HG03575 (cell line): ENCODE data around the gene ADPRM.

Experiments
- ATAC-seq: cut with Tn5 transposase; IDR thresholded peaks from one replicate; pipeline ENCODE4 v1.9.1; 2021; ENCODE audit not compliant: unreplicated experiment, insufficient number of reproducible peaks, low FRiP score; ENCODE audit errors: extremely low read depth

Gene ADPRM

DNA sequence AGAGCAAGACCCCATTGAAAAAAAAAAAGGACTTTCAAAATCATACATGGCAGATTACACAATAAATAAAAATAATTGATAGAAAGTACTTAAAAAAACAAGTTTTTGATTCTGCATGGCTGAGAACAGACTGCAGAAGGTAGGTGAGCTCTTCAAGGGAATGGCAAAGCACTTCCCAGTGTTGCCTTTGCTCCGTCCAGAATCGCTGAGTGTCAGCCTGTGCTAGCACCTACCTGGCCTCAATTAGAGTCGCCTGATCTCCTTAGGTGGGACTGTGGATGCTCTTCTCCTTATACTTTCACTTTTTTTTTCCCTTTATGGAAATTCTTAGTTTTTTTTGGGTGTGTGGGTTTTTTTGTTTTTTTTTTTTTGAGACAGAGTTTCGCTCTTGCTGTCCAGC, 38.4 kb downstream of the ADPRM start:
- no peak for ATAC-seq

DNA sequence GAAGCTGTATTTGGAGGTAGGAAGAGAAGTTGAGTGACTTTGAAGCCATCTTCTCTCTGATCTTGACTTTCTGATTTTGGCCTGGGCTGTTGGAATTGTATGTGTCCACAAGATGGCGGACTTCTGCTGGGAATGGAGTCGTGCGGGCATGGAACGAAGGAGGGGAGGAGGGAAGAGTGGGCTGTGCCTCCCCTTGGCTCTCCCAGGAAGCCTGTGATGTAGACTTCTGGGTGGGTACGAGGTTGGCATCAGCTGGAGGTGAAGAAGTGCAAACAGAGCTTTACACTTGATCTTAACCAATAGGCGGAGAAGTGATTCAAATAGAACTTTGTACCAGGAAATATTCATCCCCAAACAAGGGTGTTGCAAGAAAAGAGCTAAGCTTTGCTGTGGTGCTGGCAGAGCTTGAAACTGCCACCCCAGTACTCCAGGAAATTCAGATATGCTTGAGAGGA, 39.8 kb downstream of the ADPRM start:
- no peak for ATAC-seq

DNA sequence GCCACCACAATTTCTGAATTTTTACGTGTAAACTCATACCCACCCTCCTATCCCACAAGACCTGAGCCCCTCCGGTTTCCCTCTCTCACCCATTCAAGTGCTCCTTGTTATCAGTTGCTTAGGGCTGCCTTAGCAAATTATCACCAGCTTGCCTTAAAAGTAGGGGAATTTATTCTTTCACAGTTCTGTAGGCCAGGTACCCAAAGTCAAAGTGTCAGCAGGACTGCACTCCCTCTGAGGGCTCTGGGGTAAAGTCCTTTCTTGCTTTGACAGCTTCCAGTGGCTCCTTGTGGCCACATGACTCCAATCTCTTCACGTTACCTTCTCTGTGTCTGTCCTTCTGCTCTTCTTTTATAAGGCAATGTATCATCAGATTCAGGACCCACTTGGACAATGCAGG, 40.3 kb downstream of the ADPRM start:
- no peak for ATAC-seq

DNA sequence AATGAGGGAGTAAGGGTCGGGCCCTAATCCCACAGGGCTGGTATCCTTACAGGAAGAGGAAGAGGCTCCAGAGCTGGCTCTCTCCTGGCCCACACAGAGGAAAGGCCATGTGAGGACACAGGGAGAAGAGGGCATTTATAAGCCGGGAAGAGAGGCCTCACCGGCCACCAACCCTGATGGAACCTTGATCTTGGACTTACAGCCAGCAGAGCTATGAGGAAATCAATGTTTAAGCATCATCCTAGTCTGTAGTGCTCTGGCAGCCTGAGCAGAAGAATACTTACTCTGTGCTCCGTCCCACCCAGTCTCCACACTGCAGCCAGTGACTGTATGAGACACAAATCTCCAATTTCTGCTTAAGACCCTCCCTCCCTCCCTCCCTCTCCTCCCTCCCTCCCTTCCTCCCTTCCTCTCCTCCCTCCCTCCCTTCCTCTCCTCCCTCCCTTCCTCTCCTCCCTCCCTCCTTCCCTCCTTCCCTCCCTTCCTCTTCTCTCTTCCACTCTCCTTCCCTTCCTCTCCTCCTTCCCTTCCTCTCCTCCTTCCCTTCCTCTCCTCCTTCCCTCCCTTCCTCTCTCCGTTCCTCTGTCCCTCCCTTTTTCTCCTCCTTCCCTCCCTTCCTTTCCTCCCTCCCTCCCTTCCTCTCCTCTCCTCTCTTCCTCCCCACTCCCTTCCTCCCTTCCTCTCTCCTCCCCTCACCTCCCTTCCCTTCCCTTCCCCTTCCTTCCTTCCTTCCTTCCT, 41.3 kb downstream of the ADPRM start:
- ATAC-seq = no peak

DNA sequence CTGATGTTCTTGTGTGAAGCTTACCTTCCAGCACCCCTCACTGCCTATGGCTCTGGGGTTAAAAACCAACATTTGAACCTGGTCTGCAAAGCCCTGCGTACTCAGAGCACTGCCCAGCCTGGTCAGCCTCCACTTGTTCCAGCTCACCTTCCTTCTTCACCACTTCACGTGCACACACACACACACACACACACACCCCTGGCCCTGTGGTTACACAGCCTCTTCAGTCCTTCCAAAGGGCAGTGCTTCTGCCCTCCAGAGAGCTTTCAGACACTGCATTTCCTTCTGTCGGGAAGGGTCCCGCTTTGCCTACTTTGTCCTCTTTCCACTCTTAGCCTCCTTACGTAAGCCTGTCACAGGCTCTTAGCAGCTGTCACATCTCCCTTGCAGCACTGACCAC, 42.0 kb downstream of the ADPRM start:
- no peak for ATAC-seq

DNA sequence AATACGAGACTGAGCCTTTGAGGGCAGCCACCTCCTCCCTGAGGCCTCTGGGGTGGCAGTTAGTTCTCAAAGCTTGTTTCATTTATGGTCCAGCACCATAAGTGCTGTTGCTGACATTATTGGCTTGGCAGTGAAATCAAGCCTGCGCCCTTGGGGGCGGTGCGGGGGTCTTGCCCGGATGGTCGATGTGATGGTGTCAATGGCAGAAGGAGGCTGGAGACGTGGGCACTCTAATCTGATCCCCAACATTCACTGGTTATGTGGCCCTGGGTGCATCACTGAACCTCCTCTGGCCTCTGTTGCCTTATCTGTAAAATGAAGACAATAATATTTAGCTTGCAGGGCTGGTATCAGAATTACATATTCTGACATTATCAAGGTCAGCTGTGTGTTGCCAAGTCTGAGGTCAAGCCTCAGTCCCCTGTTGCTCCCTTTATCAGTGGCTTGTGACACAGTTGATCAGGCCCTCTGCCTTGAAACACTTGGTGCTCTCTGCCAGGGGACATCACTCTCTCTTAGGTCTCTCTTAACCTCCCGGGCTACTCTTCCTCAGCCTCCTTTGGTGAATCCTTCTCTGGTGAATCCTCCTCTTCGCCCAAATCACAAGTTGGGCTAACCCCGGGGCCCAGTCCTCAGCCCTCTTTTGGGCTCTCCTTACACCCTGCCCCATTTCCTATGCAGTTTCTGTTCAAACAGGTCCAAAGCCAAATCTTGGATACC, 44.2 kb downstream of the ADPRM start:
- ATAC-seq = no peak

DNA sequence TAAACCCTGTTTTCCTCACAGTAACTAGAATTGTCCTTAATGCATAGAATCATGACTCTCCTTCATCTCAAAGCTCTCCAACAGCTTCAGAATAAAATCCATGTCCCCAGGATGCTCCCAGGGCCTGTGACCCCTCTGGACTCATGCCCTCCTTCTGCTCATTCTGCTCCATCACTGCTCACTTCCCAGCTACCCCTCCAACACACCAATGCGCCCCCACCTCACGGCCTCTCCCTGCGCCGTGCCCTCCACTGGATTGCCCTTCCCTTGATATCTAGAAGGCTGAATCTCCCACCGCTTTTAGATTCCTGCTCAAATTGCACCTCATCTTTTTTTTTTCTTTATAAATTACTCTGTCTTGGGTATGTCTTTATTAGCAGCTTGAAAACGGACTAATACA, 45.0 kb downstream of the ADPRM start:
- ATAC-seq = no peak

DNA sequence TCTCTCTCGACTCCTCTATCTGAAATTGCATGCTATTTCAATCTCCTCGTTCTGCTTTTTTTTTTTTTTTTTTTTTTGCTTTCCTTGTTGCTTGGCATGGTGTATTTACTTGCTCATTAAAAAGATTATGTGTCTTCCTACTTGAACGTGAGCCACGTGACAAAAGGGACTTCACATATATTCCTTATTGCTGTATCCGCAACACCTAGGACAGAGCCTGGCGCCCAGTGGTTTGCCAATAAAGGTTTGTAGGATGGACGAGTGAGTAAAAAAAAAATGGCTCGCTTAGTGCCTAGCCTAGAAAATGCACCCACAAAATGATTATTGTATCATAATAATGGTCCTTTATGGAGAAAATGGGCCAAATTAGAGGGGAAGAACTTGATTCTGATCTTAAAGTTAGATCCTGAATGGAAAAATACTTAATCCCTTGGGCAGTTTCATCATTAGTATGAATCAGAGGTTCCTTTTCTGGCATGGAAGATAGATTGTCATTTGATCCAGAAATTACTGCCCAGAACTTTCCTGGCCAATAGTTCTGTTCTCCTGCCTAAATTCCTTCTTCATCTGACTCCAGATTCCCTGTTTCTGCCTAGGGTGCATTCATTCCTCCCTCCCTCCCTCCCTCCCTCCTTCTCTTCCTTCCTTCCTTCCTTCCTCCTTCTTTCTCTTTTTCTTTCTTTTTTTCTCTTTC, 46.1 kb downstream of the ADPRM start:
- ATAC-seq = no peak

DNA sequence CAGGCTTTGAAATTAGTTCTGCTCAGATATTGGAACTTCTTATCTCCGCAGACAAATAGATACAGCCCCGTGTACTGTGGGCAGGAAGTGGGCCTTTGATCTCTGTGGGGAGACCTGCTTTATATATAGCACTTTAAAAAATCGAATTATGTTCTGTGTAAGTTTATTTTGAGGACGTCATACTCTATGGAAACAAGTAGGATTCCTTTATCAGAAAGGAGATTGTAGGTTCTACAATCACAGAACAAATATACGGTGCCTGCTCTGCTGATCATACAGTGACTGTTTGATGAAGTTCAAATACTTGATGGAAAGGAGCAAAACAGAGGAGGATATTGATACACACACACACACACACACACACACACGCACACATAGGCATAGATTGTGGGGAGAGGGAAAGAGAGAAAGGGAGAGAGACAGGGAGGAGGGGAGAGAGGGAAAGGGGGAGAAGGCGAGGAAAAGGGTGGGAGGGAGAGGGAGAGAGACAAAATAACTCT, 47.2 kb downstream of the ADPRM start:
- no peak for ATAC-seq

DNA sequence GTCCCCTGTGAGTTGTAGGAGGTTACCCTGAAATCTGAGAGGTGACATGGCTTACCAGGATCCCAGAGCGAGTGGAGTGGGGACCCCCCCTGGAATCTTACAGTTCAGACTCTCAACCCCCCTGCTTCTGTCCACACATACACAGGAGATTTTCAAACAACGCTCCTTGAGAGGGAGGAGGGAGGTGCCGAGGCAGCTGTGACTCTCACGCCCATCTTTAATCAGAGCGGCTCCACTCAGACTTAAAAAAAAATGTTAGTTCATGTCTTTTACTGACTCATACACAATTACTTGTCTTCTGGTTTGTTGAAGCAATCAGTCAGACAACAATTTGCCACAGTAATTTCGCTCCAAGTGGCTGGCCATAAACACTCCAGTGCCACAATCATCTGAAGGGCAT, 47.8 kb downstream of the ADPRM start:
- ATAC-seq = no peak

DNA sequence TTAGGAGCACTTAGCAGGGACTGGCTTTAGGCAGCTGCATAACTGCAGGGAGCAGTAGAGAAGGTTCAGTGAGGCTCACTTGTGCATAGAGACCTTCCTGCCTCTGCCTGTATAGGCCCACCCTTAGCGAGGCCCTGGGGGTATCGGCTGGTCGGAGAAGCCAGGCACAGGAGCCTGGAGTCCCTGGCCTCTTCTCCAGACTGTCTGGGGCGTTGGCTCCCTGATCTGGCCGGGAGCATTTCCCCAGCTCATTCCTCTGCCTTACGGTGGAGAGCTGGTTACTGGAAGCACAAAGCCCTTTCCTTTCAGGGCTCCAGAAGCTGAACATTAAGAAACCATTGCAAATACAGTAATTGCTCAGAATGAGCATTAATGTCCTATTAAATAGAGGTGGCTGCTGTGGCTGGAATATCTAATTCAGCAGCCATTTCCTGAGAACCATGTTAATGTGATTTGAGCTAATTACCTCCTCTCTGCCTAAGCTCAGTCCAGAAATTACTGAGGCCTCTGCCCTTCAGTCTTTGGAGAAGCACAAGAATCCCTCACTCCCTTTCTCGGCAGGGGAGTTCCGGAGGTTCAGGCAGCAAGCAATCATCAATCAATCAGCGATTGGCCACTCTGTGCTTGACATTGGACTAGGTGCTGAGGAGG, 51.3 kb downstream of the ADPRM start:
- no peak for ATAC-seq

DNA sequence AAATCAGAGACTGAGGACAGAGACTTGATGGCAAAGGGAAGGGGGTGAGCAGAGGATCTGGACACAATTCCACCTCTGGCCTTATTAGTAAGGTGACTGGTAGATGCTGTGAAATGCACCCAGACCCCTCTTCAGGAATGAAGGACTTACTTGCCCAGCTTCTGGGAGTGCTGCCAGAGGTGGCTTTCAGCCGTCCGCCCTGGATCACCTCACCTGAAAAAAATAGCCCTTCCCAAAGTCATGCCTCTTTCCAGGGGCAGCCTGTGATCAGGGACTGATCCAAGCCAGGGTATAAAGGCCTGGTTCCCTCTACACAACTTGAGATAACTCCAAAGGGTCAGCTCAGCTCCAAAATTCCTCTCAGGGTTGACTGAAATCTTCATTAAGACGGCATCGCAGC, 52.8 kb downstream of the ADPRM start:
- no peak for ATAC-seq

DNA sequence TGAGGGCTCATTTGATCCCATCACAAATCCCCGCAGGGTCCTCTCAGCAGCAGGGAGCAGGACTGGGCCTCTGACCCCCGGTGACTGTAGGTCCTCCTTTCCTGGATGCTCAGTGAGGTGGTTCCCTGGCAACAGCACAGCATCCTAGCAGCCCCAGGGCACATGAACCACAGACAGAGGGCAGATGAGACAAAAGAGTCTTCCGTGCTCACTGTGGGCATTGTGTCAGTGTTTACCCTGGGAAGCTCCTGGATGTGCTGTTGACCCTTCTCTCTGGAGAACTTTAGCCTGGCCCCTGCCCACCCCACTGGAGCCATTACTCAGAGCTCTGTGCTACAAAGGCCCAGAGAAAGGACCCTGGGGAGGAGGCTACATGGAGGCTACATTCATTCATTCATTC, 54.2 kb downstream of the ADPRM start:
- ATAC-seq = no peak

DNA sequence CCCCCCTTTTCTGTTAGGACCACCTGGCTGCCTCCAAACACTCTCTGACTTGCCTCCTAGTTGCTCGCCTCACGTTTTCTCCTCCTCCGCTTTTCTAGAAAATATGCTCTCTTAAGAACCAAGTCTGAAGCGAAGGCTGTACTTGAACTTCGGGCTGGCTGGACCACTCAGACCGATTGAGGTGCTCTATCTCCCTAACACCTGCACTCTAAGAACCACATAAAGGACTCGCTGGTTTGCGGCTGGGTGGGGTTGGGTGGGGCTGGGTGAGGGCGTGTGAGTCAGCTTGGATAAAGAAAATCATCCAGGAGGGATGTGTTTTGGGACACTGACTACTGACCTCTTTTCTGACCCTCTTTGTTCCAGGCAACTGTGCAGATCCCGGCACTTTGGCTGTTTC, 55.3 kb downstream of the ADPRM start:
- ATAC-seq = no peak

DNA sequence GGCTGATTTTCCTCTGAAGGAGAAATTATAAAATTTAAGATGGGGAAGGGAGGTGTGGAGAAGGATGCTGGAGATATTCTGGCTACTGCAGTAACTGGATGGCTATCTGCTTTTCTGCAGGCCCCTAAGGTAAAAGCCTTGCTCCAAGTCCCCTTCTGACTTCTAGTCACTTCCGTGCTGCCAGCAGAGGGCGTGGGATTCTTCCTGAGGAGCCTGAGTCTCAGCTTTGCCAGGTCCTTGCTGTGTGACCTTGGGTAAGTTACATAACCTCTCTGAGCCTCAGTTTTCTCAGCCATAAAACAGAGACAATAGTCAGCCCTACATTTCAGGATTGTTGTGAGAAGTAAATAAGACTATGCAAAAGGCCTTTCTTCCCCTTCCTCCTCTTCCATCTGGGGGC, 56.7 kb downstream of the ADPRM start:
- no peak for ATAC-seq

DNA sequence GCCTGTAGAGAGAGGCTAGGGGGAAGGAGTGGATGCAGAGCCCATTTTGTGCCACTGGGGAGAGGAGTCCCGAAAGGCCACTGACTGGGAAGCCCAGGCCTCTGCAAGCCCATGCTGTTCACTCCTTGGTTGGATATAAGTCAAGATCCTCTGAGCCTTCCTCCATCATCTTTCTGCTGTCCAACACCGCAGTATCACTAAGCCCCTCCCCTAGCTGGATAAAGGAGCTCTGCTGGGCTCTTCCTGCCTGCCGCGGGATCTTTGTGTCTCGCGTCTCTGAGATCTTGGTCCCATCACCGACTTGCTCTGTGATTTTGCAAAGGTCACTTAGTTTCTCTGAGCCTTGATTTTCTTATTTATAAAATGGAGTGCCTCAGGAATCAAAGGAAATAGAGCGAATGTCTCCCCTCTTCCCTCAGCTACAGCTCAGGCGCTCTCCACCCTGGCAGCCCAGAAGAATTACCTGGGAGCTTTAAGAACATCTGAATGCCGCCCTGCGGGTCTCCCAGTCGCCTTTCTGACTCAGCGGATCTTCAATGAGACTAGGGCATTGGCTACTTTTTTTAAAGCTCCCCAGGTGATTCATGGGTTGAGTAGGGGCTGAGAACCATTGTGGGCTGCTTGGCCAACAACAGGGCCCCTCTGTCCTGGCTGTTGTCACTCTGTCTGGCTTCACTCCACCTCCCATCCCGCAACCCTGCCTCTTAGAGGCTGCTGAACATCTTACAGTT, 57.6 kb downstream of the ADPRM start:
- ATAC-seq = no peak

DNA sequence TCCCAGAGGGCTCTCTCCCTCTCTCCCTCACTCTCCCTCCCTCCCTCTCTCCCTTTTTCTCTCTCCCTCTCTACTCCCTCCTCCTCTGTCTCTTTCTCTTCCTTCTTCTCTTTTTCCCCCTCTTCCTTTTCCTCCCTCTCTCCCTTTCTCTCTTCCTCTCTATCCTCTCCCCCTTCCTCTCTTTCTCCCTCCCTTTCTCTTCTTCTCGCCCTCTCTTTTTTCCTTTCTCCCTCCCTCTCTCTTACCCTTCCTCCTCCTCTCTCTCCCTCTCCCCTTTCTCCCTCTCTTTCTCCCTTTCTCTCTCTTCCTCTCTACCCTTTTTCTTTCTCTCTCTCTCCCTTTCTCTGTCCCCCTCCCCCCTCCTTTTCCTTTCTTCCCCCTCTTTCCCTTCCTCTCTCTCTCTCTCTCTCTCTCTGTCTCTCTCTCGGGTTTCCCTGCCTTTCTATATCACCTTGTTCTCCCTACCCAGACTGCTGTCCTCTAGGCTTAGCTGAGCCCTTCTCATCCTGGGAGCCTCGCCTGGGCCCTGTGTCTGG, 58.3 kb downstream of the ADPRM start:
- no peak for ATAC-seq

DNA sequence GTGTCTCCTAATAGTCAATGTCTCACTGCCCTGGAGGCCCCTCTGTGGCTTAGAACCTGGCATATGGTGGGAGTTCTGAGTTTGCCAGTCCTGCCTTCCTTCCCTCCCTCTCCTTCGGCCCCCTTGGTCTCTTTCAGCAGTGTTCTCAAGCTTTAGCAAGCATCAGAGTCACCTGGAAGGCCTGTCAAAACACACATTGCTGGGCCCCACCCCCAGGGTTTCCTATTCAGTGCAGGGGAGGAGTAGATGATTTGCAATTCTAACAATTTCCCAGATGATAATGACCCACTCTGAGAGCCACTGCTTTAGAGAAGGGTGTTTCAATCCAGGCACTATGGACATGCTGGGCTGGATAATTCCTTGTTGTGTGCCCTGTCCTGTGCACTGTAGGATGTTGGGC, 58.8 kb downstream of the ADPRM start:
- ATAC-seq = no peak

DNA sequence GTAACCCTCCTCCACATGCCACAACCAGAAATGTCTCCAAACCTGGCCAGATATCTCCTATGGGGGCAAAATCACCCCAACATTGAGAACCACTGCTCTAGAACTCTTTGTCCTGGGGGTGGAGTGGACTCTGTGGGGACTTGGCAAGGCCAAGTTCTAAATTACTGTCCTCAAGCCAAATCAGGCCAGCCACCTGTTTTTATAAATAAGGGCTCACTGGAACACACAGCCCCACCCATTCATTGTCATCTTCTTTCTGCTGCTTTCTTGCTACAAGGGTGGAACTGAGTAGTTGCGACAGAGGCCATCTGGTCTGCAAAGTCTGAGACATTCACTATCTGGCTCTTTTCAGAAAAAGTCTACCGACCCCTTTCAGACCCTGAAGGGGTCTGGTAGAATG, 59.2 kb downstream of the ADPRM start:
- no peak for ATAC-seq
